Peyer's patch (tissue), 4 donors: ENCODE results near the gene MMP11.

Source experiments
- POLR2A ChIP-seq, 2 donors: fragments of 450-650 bp; IDR thresholded peaks; one replicate each; pipeline ENCODE4 v1.5.1; 2017; ENCODE audit warnings: antibody characterized with exemption in 2 of 2, mild to moderate bottlenecking in 2 of 2, moderate library complexity in 2 of 2
- TF ChIP-seq, protein P1 (sequence below), 6 experiments: fragments of 450-650 bp in 4 of 6; fragments of 200-600 bp in 2 of 6; sonication (generic) in 1 of 6; IDR thresholded peaks; one replicate each; pipeline ENCODE4 v1.5.1; 2017 to 2019; ENCODE audit warnings: antibody characterized with exemption in 6 of 6, mild to moderate bottlenecking in 3 of 6, moderate library complexity in 1 of 6

DNA sequence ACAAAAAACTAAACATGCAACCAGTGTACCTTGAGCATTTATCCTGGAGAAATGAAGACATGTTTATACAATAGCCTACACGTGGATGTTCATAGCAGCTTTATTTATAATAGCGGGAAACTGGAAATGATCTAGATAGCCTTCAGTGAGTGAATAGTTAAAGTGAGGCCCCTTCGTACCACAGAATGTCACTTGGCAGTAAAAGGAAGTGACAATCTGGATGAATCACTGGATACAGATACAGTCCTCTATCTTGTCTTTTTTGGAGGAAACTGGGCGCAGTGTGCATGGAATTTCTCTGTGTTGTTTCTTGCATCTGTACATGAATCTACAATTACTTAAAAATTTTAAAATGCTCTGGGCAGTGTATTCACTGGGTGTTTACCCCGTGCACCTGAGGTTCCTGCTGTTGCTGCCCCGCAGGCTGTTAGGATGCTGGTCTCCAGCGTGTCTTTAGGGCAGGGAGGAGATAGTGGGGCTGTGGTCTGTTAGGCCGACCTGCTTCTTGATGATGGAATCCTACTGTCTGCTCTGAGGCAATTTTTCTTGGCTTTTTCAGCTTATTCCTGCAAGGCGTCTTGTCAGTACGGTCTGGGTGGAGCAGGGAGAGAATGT lies 43.0 kb downstream of the MMP11 start:
- TF ChIP-seq, protein P1, sequence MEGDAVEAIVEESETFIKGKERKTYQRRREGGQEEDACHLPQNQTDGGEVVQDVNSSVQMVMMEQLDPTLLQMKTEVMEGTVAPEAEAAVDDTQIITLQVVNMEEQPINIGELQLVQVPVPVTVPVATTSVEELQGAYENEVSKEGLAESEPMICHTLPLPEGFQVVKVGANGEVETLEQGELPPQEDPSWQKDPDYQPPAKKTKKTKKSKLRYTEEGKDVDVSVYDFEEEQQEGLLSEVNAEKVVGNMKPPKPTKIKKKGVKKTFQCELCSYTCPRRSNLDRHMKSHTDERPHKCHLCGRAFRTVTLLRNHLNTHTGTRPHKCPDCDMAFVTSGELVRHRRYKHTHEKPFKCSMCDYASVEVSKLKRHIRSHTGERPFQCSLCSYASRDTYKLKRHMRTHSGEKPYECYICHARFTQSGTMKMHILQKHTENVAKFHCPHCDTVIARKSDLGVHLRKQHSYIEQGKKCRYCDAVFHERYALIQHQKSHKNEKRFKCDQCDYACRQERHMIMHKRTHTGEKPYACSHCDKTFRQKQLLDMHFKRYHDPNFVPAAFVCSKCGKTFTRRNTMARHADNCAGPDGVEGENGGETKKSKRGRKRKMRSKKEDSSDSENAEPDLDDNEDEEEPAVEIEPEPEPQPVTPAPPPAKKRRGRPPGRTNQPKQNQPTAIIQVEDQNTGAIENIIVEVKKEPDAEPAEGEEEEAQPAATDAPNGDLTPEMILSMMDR (IDR thresholded peaks at IDR 0.05) = no peak
- TF ChIP-seq POLR2A (IDR thresholded peaks at IDR 0.05) = no peak
